Gastrocnemius medialis (tissue), 4 donors: ENCODE data around the gene NAXE. TPM values are rescaled to one million over a fixed set of nuclear protein-coding genes. Genes with fewer than 3 reads are reported as not detected.

ENCODE experiments used
- ATAC-seq, 2 donors: fragments of 150-250 bp; one replicate each; pipeline ENCODE4 v1.9.1; 2016
- DNase-seq, 2 donors: peaks; one replicate each; pipeline ENCODE4 v3.0.0-alpha.2; 2019
- H3K27ac ChIP-seq, 4 donors: fragments of 200-600 bp; sonication (generic); 1 replicate in 1 of 4; 2 replicates in 3 of 4; pipeline ENCODE4 v1.5.1; 2016 to 2018; ENCODE audit warnings: mild to moderate bottlenecking in 2 of 4, moderate library complexity in 1 of 4
- H3K27me3 ChIP-seq, 3 donors: fragments of 200-600 bp; sonication (generic) in 2 of 3; 1 replicate in 1 of 3; 2 replicates in 2 of 3; pipeline versions ENCODE4 v1.5.1 to v1.6.0; 2016 to 2019; ENCODE audit warnings: mild to moderate bottlenecking in 1 of 3, moderate library complexity in 1 of 3
- H3K36me3 ChIP-seq, 2 donors: fragments of 200-600 bp; sonication (generic) in 1 of 2; one replicate each; pipeline ENCODE4 v1.5.1; 2017 to 2018
- H3K4me1 ChIP-seq, 2 donors: fragments of 200-600 bp; sonication (generic) in 1 of 2; one replicate each; pipeline ENCODE4 v1.5.1; 2016 to 2017; ENCODE audit warnings: mild to moderate bottlenecking in 2 of 2
- H3K4me3 ChIP-seq, 4 donors: fragments of 200-600 bp; sonication (generic) in 3 of 4; 1 replicate in 1 of 4; 2 replicates in 3 of 4; pipeline ENCODE4 v1.5.1; 2016 to 2019; ENCODE audit warnings: mild to moderate bottlenecking in 2 of 4
- H3K9me3 ChIP-seq, 3 donors: fragments of 200-600 bp; sonication (generic) in 2 of 3; 1 replicate in 1 of 3; 2 replicates in 2 of 3; pipeline ENCODE4 v1.5.1; 2016 to 2019
- CTCF ChIP-seq, 5 experiments: fragments of 450-650 bp in 3 of 5; fragments of 200-600 bp in 2 of 5; sonication (generic) in 2 of 5; IDR thresholded peaks in 4 of 5; conservative IDR thresholded peaks in 1 of 5; 1 replicate in 4 of 5; 2 replicates in 1 of 5; pipeline ENCODE4 v1.5.1; 2016 to 2019; ENCODE audit warnings: antibody characterized with exemption in 5 of 5, mild to moderate bottlenecking in 3 of 5, moderate library complexity in 3 of 5
- POLR2A ChIP-seq, 2 donors: fragments of 450-650 bp; IDR thresholded peaks; one replicate each; pipeline ENCODE4 v1.6.1; 2017; ENCODE audit warnings: antibody characterized with exemption in 2 of 2, mild to moderate bottlenecking in 2 of 2, moderate library complexity in 2 of 2
- in situ Hi-C, 4 donors: fragments of 200-750 bp; cut with MboI; loops; one replicate each; pipeline versions ENCODE4 v1.15.0 to v1.8.0; 2017; ENCODE audit warnings: low sequenced_read_pairs in 4 of 4
- intact Hi-C: fragments of 100-400 bp; cut with DNase I; formaldehyde crosslinking; loops from one replicate; pipeline ENCODE4 v1.15.1; 2023; ENCODE audit warnings: low total_unique reads
- total RNA-seq, 4 donors: library from RNA; depleted of rRNA; stranded (reverse); fragments of >200 nt; gene quantifications; one replicate each; pipeline versions ENCODE4 v1.1.0 to v1.2.3, GENCODE V29; 2016

The NAXE gene
- total RNA-seq, 4 donors from 2014 or later = 34.4 to 66.7 (median 46.0) TPM

GRCh38 chr1:156577550-156577949 lies 14.0 kb upstream of the NAXE start:
- Histone ChIP-seq H3K9me3 (no peaks in the 10 kb centered on the region), H3K4me1 (peaks cover 0 to 9% of the 10 kb centered on the region in 2 donors), H3K36me3 (no peaks in the 10 kb centered on the region), H3K27ac (no peak overlapping the region), H3K27me3 (no peaks in the 10 kb centered on the region), H3K4me3 (no peak overlapping the region)
- in situ Hi-C loops (loop anchor here in 1 of 4 donors (10.0 kb wide), 1 partner anchor 123 kb away; no protein-coding TSS in a partner anchor), intact Hi-C loops (no loop called here)
- ATAC-seq = no peak
- TF ChIP-seq CTCF (IDR thresholded peaks at IDR 0.05 in 4 of 5, conservative IDR thresholded peaks at IDR 0.05 in 1 of 5) (no peak), POLR2A (IDR thresholded peaks at IDR 0.05) (no peak)
- DNase-seq = no peak

GRCh38 chr1:156578055-156578454 lies 13.5 kb upstream of the NAXE start:
- H3K4me3 ChIP-seq = no peak overlapping the region
- TF ChIP-seq POLR2A (IDR thresholded peaks at IDR 0.05) = no peak
- TF ChIP-seq CTCF (IDR thresholded peaks at IDR 0.05 in 4 of 5, conservative IDR thresholded peaks at IDR 0.05 in 1 of 5) = no peak
- ATAC-seq (no peak), DNase-seq (no peak)
- peaks cover 0 to 9% of the 10 kb centered on the region in 2 donors for H3K4me1 ChIP-seq
- H3K36me3 ChIP-seq = no peaks in the 10 kb centered on the region
- no peaks in the 10 kb centered on the region for H3K9me3 ChIP-seq
- intact Hi-C loops = no loop called here
- H3K27ac ChIP-seq = no peak overlapping the region
- H3K27me3 ChIP-seq = no peaks in the 10 kb centered on the region
- in situ Hi-C loops = loop anchor here in 1 of 4 donors (10.0 kb wide), 1 partner anchor 123 kb away; no protein-coding TSS in a partner anchor

GRCh38 chr1:156579472-156579871 lies 12.1 kb upstream of the NAXE start, which contains the start of gene TTC24:
Gene TTC24 (plus strand): TSS chr1:156579723. CDS start chr1:156581365, 1,642 bp downstream.
- intact Hi-C loops (no loop called here), in situ Hi-C loops (loop anchor here in 1 of 4 donors (10.0 kb wide), 1 partner anchor 125 kb away; no protein-coding TSS in a partner anchor)
- no peak within 1 kb of the TSS for H3K27ac ChIP-seq
- no peaks in the 10 kb centered on the region for H3K36me3 ChIP-seq
- peaks cover 0 to 9% of the 10 kb centered on the region in 2 donors for H3K4me1 ChIP-seq
- no peak for ATAC-seq
- H3K4me3 ChIP-seq = no peak within 1 kb of the TSS
- H3K9me3 ChIP-seq = no peaks in the 10 kb centered on the region
- no peak for DNase-seq
- H3K27me3 ChIP-seq = no peaks in the 10 kb centered on the region
- TF ChIP-seq POLR2A (IDR thresholded peaks at IDR 0.05) = no peak
- no peak for TF ChIP-seq CTCF (IDR thresholded peaks at IDR 0.05 in 4 of 5, conservative IDR thresholded peaks at IDR 0.05 in 1 of 5)

GRCh38 chr1:156581661-156582387 lies 9.8 kb upstream of the NAXE start:
- peaks cover 0 to 9% of the 10 kb centered on the region in 2 donors for H3K4me1 ChIP-seq
- H3K4me3 ChIP-seq = no peak overlapping the region
- TF ChIP-seq POLR2A (IDR thresholded peaks at IDR 0.05) (no peak), CTCF (IDR thresholded peaks at IDR 0.05 in 4 of 5, conservative IDR thresholded peaks at IDR 0.05 in 1 of 5) (no peak)
- peak in 1 of 2 donors; percentile 34 for ATAC-seq
- H3K36me3 ChIP-seq = no peaks in the 10 kb centered on the region
- H3K27ac ChIP-seq = peak overlapping the region in 2 of 4 donors; percentile 39 to 63
- H3K27me3 ChIP-seq = no peaks in the 10 kb centered on the region
- intact Hi-C loops (loop anchor here (5.0 kb wide), 2 partner anchors 40 to 75 kb away; no protein-coding TSS in a partner anchor), in situ Hi-C loops (no loop called here)
- DNase-seq = no peak
- no peaks in the 10 kb centered on the region for H3K9me3 ChIP-seq
